Smooth muscle cell (in vitro differentiated cells): ENCODE measurements around the gene DRAM1. TPM values are rescaled to one million over a fixed set of nuclear protein-coding genes. Genes with fewer than 3 reads are reported as not detected.

ENCODE experiments used
- DNase-seq: peaks from one replicate; lab custom pipeline; 2025; ENCODE audit not compliant: unreplicated experiment; lab: John Stamatoyannopoulos, UW
- H2AFZ ChIP-seq: fragments of 200-600 bp; sonication (generic); 2 replicates; pipeline ENCODE4 v1.6.0; 2016; ENCODE audit warnings: antibody characterized with exemption, low read depth, mild to moderate bottlenecking
- H3F3A ChIP-seq: fragments of 200-600 bp; sonication (generic); 2 replicates; pipeline ENCODE4 v1.6.0; 2017; ENCODE audit warnings: antibody characterized with exemption, low read depth
- H3K27ac ChIP-seq: fragments of 200-600 bp; sonication (generic); 2 replicates; pipeline ENCODE4 v1.5.1; 2016; ENCODE audit warnings: low read depth, mild to moderate bottlenecking
- H3K27me3 ChIP-seq: fragments of 200-600 bp; sonication (generic); 2 replicates; pipeline ENCODE4 v1.6.1; 2016; ENCODE audit warnings: low read depth, mild to moderate bottlenecking
- H3K36me3 ChIP-seq: fragments of 200-600 bp; sonication (generic); 2 replicates; pipeline ENCODE4 v1.5.1; 2016; ENCODE audit warnings: low read depth
- H3K4me1 ChIP-seq: fragments of 200-600 bp; sonication (generic); 2 replicates; pipeline ENCODE4 v1.5.1; 2016; ENCODE audit warnings: low read depth
- H3K4me2 ChIP-seq: fragments of 200-600 bp; sonication (generic); 2 replicates; pipeline ENCODE4 v1.6.0; 2016; ENCODE audit warnings: mild to moderate bottlenecking
- H3K4me3 ChIP-seq: fragments of 200-600 bp; sonication (generic); 2 replicates; pipeline ENCODE4 v1.5.1; 2016; ENCODE audit warnings: mild to moderate bottlenecking
- H3K79me2 ChIP-seq: fragments of 200-600 bp; sonication (generic); 2 replicates; pipeline ENCODE4 v1.6.0; 2016; ENCODE audit warnings: low read depth, mild to moderate bottlenecking
- H3K9ac ChIP-seq: fragments of 200-600 bp; sonication (generic); 2 replicates; pipeline ENCODE4 v1.6.0; 2016; ENCODE audit warnings: low read depth
- H3K9me3 ChIP-seq: fragments of 200-600 bp; sonication (generic); replicated peaks from 2 replicates; pipeline ENCODE4 v1.5.1; 2016; ENCODE audit warnings: low read depth
- H4K20me1 ChIP-seq: fragments of 200-600 bp; sonication (generic); 2 replicates; pipeline ENCODE4 v1.6.0; 2016; ENCODE audit warnings: low read depth
- CTCF ChIP-seq: fragments of 200-600 bp; sonication (generic); IDR thresholded peaks from 2 replicates; pipeline ENCODE4 v1.5.1; 2017; ENCODE audit warnings: borderline replicate concordance, mild to moderate bottlenecking, antibody characterized with exemption; ENCODE audit not compliant: insufficient read depth, poor library complexity, severe bottlenecking
- WGBS: methylation state at CpG from one replicate; pipeline ENCODE4 v1.1.7; 2016; ENCODE audit warnings: low lambda C conversion rate; 5-methylcytosine and 5-hydroxymethylcytosine counted together
- polyA plus RNA-seq: library from polyadenylated mRNA; unstranded; fragments of >200 nt; fragmentation: Nextera tagmentation; extraction: Ambion mirVana; gene quantifications from 2 replicates; pipeline ENCODE4 v1.2.1, GENCODE V29; 2016
- total RNA-seq: library from RNA; depleted of rRNA; stranded (reverse); fragments of >200 nt; gene quantifications from 2 replicates; pipeline ENCODE4 v1.2.3, GENCODE V29; 2014

DRAM1 gene
- total and polyA plus RNA-seq, 2 experiments from 2014 or later: 22.7 to 31.2 TPM

- no peaks in the 10 kb centered on the region for H4K20me1 ChIP-seq
- no peak overlapping the region for H3K9ac ChIP-seq
- no peak for DNase-seq
- no peak for TF ChIP-seq CTCF
- no peaks in the 10 kb centered on the region for H3F3A ChIP-seq
- H3K9me3 ChIP-seq: no peaks in the 10 kb centered on the region
- WGBS: 88% methylated on average over 6 of the region's 6 CpGs
- no peaks in the 10 kb centered on the region for H3K27me3 ChIP-seq
- no peaks in the 10 kb centered on the region for H3K36me3 ChIP-seq
- no peak overlapping the region for H3K4me2 ChIP-seq
- no peak overlapping the region for H2AFZ ChIP-seq
- H3K4me3 ChIP-seq: no peak overlapping the region
- H3K4me1 ChIP-seq: no peaks in the 10 kb centered on the region
- no peaks in the 10 kb centered on the region for H3K79me2 ChIP-seq
- no peak overlapping the region for H3K27ac ChIP-seq
Observed at GRCh38 chr12:101951002-101951670, 73.8 kb downstream of the DRAM1 start.

GRCh38 chr12:101954113-101954512 is 76.7 kb downstream of the DRAM1 start:
- H3K4me2 ChIP-seq: no peak overlapping the region
- no peak overlapping the region for H3K4me3 ChIP-seq
- no peaks in the 10 kb centered on the region for H3F3A ChIP-seq
- H3K9me3 ChIP-seq: no peaks in the 10 kb centered on the region
- TF ChIP-seq CTCF: no peak
- H3K4me1 ChIP-seq: no peaks in the 10 kb centered on the region
- 100% methylated on average over 1 of the region's 1 CpG for WGBS
- no peak overlapping the region for H3K9ac ChIP-seq
- no peaks in the 10 kb centered on the region for H3K79me2 ChIP-seq
- DNase-seq: no peak
- no peaks in the 10 kb centered on the region for H3K27me3 ChIP-seq
- no peaks in the 10 kb centered on the region for H3K36me3 ChIP-seq
- H2AFZ ChIP-seq: no peak overlapping the region
- H4K20me1 ChIP-seq: no peaks in the 10 kb centered on the region
- H3K27ac ChIP-seq: no peak overlapping the region

GRCh38 chr12:101954676-101955075 is 77.3 kb downstream of the DRAM1 start:
- H3K27ac ChIP-seq: no peak overlapping the region
- H3K79me2 ChIP-seq: no peaks in the 10 kb centered on the region
- no peak overlapping the region for H2AFZ ChIP-seq
- no peaks in the 10 kb centered on the region for H3F3A ChIP-seq
- no peak for DNase-seq
- H3K36me3 ChIP-seq: no peaks in the 10 kb centered on the region
- H3K27me3 ChIP-seq: no peaks in the 10 kb centered on the region
- WGBS: 70% methylated on average over 1 of the region's 1 CpG
- H3K9me3 ChIP-seq: no peaks in the 10 kb centered on the region
- no peak for TF ChIP-seq CTCF
- H3K4me1 ChIP-seq: no peaks in the 10 kb centered on the region
- no peaks in the 10 kb centered on the region for H4K20me1 ChIP-seq
- no peak overlapping the region for H3K4me2 ChIP-seq
- no peak overlapping the region for H3K9ac ChIP-seq
- H3K4me3 ChIP-seq: no peak overlapping the region
